Stomach (tissue), 9 donors: ENCODE data around the gene CHMP3. TPM values are rescaled to one million over a fixed set of nuclear protein-coding genes. Genes with fewer than 3 reads are reported as not detected.

ENCODE experiments used
- DNase-seq, 2 donors: peaks; one replicate each; pipeline versions ENCODE4 v3.0.0 to v3.0.0-alpha.2; 2013 to 2019
- H3K27ac ChIP-seq, 5 donors: fragments of 200-600 bp in 4 of 5; sonication (generic) in 4 of 5; one replicate each; pipeline ENCODE4 v1.5.1; 2013 to 2019; ENCODE audit warnings: mild to moderate bottlenecking in 1 of 5, moderate library complexity in 1 of 5
- H3K27me3 ChIP-seq, 3 donors: fragments of 200-600 bp; sonication (generic); one replicate each; pipeline ENCODE4 v1.5.1; 2017 to 2019; ENCODE audit warnings: mixed run types in 1 of 3
- H3K36me3 ChIP-seq, 4 donors: fragments of 200-600 bp; sonication (generic); 1 replicate in 3 of 4; 2 replicates in 1 of 4; pipeline ENCODE4 v1.5.1; 2016 to 2019
- H3K4me1 ChIP-seq, 4 donors: fragments of 200-600 bp; sonication (generic); one replicate each; pipeline ENCODE4 v1.5.1; 2016 to 2019
- H3K4me3 ChIP-seq, 4 donors: fragments of 200-600 bp; sonication (generic) in 3 of 4; one replicate each; pipeline ENCODE4 v1.5.1; 2016 to 2019; ENCODE audit warnings: mild to moderate bottlenecking in 1 of 4
- H3K9me3 ChIP-seq, 4 donors: fragments of 200-600 bp; sonication (generic); one replicate each; pipeline ENCODE4 v1.5.1; 2016 to 2019
- CTCF ChIP-seq, 7 experiments: fragments of 450-650 bp in 4 of 7; fragments of 200-600 bp in 3 of 7; sonication (generic) in 3 of 7; IDR thresholded peaks; one replicate each; pipeline ENCODE4 v1.5.1; 2016 to 2019; ENCODE audit warnings: antibody characterized with exemption in 7 of 7, control low read depth in 2 of 7, mild to moderate bottlenecking in 1 of 7
- EP300 ChIP-seq: sonication (generic); formaldehyde crosslinking; IDR thresholded peaks from one replicate; pipeline ENCODE4 v1.6.1; 2017; ENCODE audit warnings: antibody characterized with exemption
- POLR2A ChIP-seq, 4 donors: fragments of 450-650 bp; IDR thresholded peaks; one replicate each; pipeline ENCODE4 v1.6.1; 2016; ENCODE audit warnings: antibody characterized with exemption in 4 of 4, control low read depth in 2 of 4, mild to moderate bottlenecking in 1 of 4, moderate library complexity in 1 of 4
- POLR2AphosphoS5 ChIP-seq, 3 donors: sonication (generic); formaldehyde crosslinking; IDR thresholded peaks; one replicate each; pipeline ENCODE4 v1.6.1; 2016; ENCODE audit warnings: antibody characterized with exemption in 3 of 3
- WGBS, 5 donors: extraction: QIAGEN DNeasy Blood & Tissue Kit in 3 of 5; methylation state at CpG; one replicate each; pipeline versions ENCODE4 v1.1.5 to v1.1.7; 2013 to 2018; 5-methylcytosine and 5-hydroxymethylcytosine counted together
- intact Hi-C: fragments of 100-400 bp; cut with DNase I; formaldehyde crosslinking; loops from one replicate; pipeline ENCODE4 v1.15.1; 2023; ENCODE audit warnings: low total_unique reads
- polyA plus RNA-seq, 3 donors: library from polyadenylated mRNA; stranded (reverse); fragments of 200-250 nt; gene quantifications; one replicate each; pipeline ENCODE4 v1.2.3, GENCODE V29; 2013
- total RNA-seq, 5 donors: library from RNA; depleted of rRNA; stranded (reverse); fragments of >200 nt; gene quantifications; one replicate each; pipeline versions ENCODE4 v1.1.0 to v1.2.3, GENCODE V29; 2014 to 2016
- donor health status: healthy with polysubstance abuse.
- donor health status: Bipolar disorder and iron deficiency.
- donor health status: healthy.

The CHMP3 gene
- total and polyA plus RNA-seq, 8 donors, result 25.7 to 158 (median 87.4) TPM

DNA sequence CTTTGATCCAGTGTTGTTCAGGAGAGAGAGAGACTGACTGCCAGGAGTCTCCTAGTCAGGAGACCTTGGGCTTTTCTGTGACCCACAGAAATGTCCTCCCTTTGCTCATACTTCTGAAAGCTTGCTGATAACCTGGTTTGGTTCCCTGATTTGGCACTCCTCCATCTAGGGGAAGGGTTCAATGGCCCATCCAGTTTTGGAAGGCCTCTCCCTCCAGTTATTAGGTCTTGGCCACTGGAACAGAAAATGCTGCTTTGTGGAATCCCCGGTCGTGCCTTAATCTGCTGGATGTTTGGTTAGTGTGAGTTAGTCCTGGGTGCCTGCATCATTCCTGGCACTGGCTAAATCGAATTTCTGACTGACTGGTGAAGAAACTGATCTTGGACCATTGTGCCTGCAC, 86.3 kb downstream of the CHMP3 start:
- intact Hi-C loops, result no loop called here

DNA sequence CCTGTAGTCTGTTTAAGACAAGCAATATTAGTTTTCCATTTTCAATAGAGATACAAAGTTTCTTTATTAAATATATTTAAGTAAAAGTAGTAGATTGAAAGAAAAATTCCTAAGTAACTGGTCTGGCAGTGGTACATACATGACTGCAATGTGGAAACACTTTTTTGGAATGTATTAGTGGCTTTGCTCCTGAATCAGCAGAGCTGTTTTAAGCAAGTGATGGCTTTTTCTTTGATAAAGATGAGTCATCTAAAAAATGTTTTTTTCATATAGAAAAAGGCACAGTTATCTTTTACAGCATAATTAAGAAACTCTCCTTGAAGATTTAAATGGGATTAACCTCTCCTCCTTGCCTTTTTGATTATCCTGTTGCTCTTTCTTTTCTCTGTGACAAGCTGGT, 87.2 kb downstream of the CHMP3 start:
- H3K4me1 ChIP-seq, result peaks cover 5 to 43% (median 26%) of the 10 kb centered on the region in 4 donors
- H3K36me3 ChIP-seq, result peaks cover 29 to 100% (median 98%) of the 10 kb centered on the region in 4 donors
- H3K4me3 ChIP-seq, result no peak overlapping the region
- intact Hi-C loops, result no loop called here
- DNase-seq, result no peak
- no peaks in the 10 kb centered on the region for H3K27me3 ChIP-seq
- no peak overlapping the region for H3K27ac ChIP-seq
- no peak for TF ChIP-seq EP300
- TF ChIP-seq CTCF (IDR thresholded peaks at IDR 0.05), result no peak
- no peak for TF ChIP-seq POLR2A (IDR thresholded peaks at IDR 0.05)
- TF ChIP-seq POLR2AphosphoS5 (IDR thresholded peaks at IDR 0.05), result no peak
- no peaks in the 10 kb centered on the region for H3K9me3 ChIP-seq

More for the DNA sequence above, 86.3 kb downstream of the CHMP3 start:
- Histone ChIP-seq H3K27ac (peak overlapping the region in 3 of 5 donors; percentile 7 to 25 (median 10)), H3K4me3 (no peak overlapping the region), H3K4me1 (peaks cover 5 to 49% (median 31%) of the 10 kb centered on the region in 4 donors), H3K36me3 (peaks cover 33 to 100% (median 98%) of the 10 kb centered on the region in 4 donors), H3K9me3 (no peaks in the 10 kb centered on the region), H3K27me3 (no peaks in the 10 kb centered on the region)
- DNase-seq, result peak in 1 of 2 donors; percentile 26
- TF ChIP-seq POLR2A (IDR thresholded peaks at IDR 0.05), result no peak
- TF ChIP-seq EP300, result no peak
- no peak for TF ChIP-seq POLR2AphosphoS5 (IDR thresholded peaks at IDR 0.05)
- WGBS, 5 donors, result 27 to 53% (median 38%) methylated on average over 3 of the region's 3 CpGs

DNA sequence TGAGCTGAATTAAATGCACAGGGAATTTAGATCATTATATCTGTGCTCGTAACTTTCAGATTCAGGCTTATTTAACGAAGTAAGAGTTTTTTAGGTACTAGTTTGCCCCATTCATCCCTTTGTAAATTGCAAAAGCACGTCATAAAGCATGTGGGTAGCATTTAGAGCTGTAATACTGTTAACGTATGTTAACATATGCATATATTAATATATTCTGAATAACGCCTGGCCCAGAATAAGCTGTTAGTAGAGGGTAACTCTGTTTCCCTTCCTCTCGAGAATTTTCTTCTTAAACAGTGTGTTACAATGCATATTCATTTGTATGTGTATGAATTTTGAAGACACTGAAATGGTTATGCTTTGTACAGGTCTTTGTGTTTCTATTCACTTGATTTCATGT, 91.6 kb downstream of the CHMP3 start:
- Histone ChIP-seq H3K36me3 (peaks cover 15 to 99% (median 98%) of the 10 kb centered on the region in 4 donors), H3K27ac (no peak overlapping the region), H3K4me3 (no peak overlapping the region), H3K27me3 (no peaks in the 10 kb centered on the region), H3K4me1 (peaks cover 0 to 23% (median 9%) of the 10 kb centered on the region in 4 donors), H3K9me3 (no peaks in the 10 kb centered on the region)
- 93 to 98% (median 97%) methylated on average over 6 of the region's 6 CpGs for WGBS, 5 donors
- intact Hi-C loops, result no loop called here
- TF ChIP-seq POLR2AphosphoS5 (IDR thresholded peaks at IDR 0.05) (no peak), CTCF (IDR thresholded peaks at IDR 0.05) (no peak), EP300 (no peak), POLR2A (IDR thresholded peaks at IDR 0.05) (no peak)
- no peak for DNase-seq

DNA sequence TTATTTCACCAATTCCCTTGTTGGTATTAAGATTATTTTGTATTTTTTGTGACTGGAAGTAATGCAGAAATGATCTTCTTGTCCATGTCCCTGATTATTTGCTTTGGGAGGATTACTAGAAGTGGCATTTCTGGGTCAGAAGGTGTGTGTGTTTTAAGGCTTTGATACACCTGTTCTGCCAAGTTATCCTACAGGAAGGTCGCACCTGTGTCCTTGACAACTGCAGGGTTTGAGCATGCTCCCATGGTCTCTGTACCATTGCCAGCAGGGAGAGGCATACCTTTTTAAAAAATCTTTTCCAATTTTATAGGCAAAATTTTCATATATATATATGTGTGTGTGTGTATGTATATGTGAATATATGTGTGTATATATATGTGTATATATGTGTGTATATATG, 92.4 kb downstream of the CHMP3 start:
- intact Hi-C loops, result no loop called here
- H3K27me3 ChIP-seq, result no peaks in the 10 kb centered on the region
- 57 to 80% (median 74%) methylated on average over 1 of the region's 1 CpG for WGBS, 5 donors
- peaks cover 0 to 23% (median 7%) of the 10 kb centered on the region in 4 donors for H3K4me1 ChIP-seq
- peaks cover 21 to 100% (median 99%) of the 10 kb centered on the region in 4 donors for H3K36me3 ChIP-seq
- H3K9me3 ChIP-seq, result no peaks in the 10 kb centered on the region
- no peak for DNase-seq
- no peak overlapping the region for H3K27ac ChIP-seq
- H3K4me3 ChIP-seq, result no peak overlapping the region
- TF ChIP-seq POLR2AphosphoS5 (IDR thresholded peaks at IDR 0.05) (no peak), CTCF (IDR thresholded peaks at IDR 0.05) (no peak), EP300 (no peak), POLR2A (IDR thresholded peaks at IDR 0.05) (no peak)
